K562 (cell line): ENCODE results near the gene TASP1. TPM values are rescaled to one million over a fixed set of nuclear protein-coding genes. Genes with fewer than 3 reads are reported as not detected.

Experiments used
- ATAC-seq: fragments of 200-7000 bp; cut with Tn5 transposase; 3 replicates; pipeline ENCODE4 v1.9.1; 2020; ENCODE audit warnings: moderate library complexity
- BruUV-seq: library from RNA; stranded (reverse); fragments of 400-500 nt; replicated peaks from 2 replicates; lab custom pipeline; 2021; lab: Mats Ljungman, UMichigan
- CTCF ChIA-PET: fragments of 300-600 bp; formaldehyde crosslinking; extraction: SDS; loops from one replicate; lab custom pipeline; 2021; ENCODE audit warnings: low intra/inter-chr PET ratio; lab: Yijun Ruan, JAX
- POLR2A ChIA-PET: fragments of 300-600, 350-650 bp; sonication (Branson Sonifier 250); formaldehyde crosslinking; extraction: SDS; loops from one replicate; lab custom pipeline; 2021; ENCODE audit warnings: antibody characterized with exemption, inconsistent platforms; lab: Yijun Ruan, JAX
- DNase-seq, 4 experiments: peaks; one replicate each; pipeline versions ENCODE4 v3.0.0 to v3.0.0-alpha.2; 2011 to 2018; ENCODE audit warnings: low spot score in 3 of 4, mixed read lengths in 3 of 4; ENCODE audit errors: extremely low read depth in 1 of 4
- FAIRE-seq: peaks from 2 replicates; lab custom pipeline; 2011; peaks lifted over from hg19 to GRCh38; lab: Jason Lieb, UNC
- H2AFZ ChIP-seq: 2 replicates; pipeline ENCODE4 v1.6.0; 2011; ENCODE audit warnings: low read depth, low read length, control low read depth, inconsistent platforms
- H3K27ac ChIP-seq: fragments of 200-600 bp; 3 replicates; pipeline ENCODE4 v1.8.0; 2011; ENCODE audit warnings: low read depth, mild to moderate bottlenecking, control low read depth, inconsistent platforms, low read length, moderate library complexity, mixed read lengths; ENCODE audit errors: extremely low read depth
- H3K27me3 ChIP-seq, 2 experiments: fragments of 300-600 bp in 1 of 2; 2 replicates in 1 of 2; 3 replicates in 1 of 2; pipeline versions ENCODE4 v1.6.0 to v1.8.0; 2011; ENCODE audit warnings: inconsistent platforms in 2 of 2, low read length in 2 of 2, mild to moderate bottlenecking in 1 of 2, mixed read lengths in 1 of 2, moderate library complexity in 1 of 2; ENCODE audit not compliant: control insufficient read depth in 2 of 2, insufficient read depth in 2 of 2
- H3K36me3 ChIP-seq: fragments of 300-600 bp; 3 replicates; pipeline ENCODE4 v1.8.0; 2011; ENCODE audit warnings: mild to moderate bottlenecking, low read length, inconsistent platforms; ENCODE audit not compliant: control insufficient read depth, insufficient read depth
- H3K4me1 ChIP-seq, 2 experiments: fragments of 200-600 bp in 1 of 2; replicated peaks in 1 of 2; 2 replicates in 1 of 2; 3 replicates in 1 of 2; pipeline versions ENCODE4 v1.5.1 to v1.8.0; 2011; ENCODE audit warnings: inconsistent platforms in 2 of 2, low read length in 2 of 2, mild to moderate bottlenecking in 1 of 2, mixed read lengths in 1 of 2, moderate library complexity in 1 of 2; ENCODE audit not compliant: control insufficient read depth in 2 of 2, insufficient read depth in 2 of 2
- H3K4me2 ChIP-seq: 2 replicates; pipeline ENCODE4 v1.6.1; 2011; ENCODE audit warnings: low read length, control low read depth, inconsistent platforms, mixed read lengths; ENCODE audit not compliant: insufficient read depth
- H3K4me3 ChIP-seq: fragments of 200-600 bp; sonication (generic), shearing (Covaris generic); 2 replicates; pipeline ENCODE4 v1.5.1; 2016; ENCODE audit warnings: control low read depth, inconsistent platforms
- H3K79me2 ChIP-seq: fragments of 200-600 bp; 3 replicates; pipeline ENCODE4 v1.8.0; 2011; ENCODE audit warnings: low read length, inconsistent platforms; ENCODE audit not compliant: control insufficient read depth, insufficient read depth
- H3K9ac ChIP-seq, 2 experiments: 2 replicates each; pipeline versions ENCODE4 v1.6.0 to v1.6.1; 2011; ENCODE audit warnings: low read depth in 2 of 2, low read length in 2 of 2, control low read depth in 1 of 2, inconsistent platforms in 1 of 2, mild to moderate bottlenecking in 1 of 2, mixed read lengths in 1 of 2; ENCODE audit not compliant: insufficient read depth in 1 of 2
- H3K9me1 ChIP-seq: one replicate; pipeline ENCODE4 v1.6.0; 2011; ENCODE audit warnings: inconsistent platforms, mild to moderate bottlenecking, low read length, moderate library complexity; ENCODE audit not compliant: control insufficient read depth, insufficient read depth
- H3K9me3 ChIP-seq: replicated peaks from 2 replicates; pipeline ENCODE4 v1.5.1; 2011; ENCODE audit warnings: low read depth, low read length, inconsistent platforms; ENCODE audit not compliant: control insufficient read depth, insufficient read depth
- H4K20me1 ChIP-seq: replicated peaks from 2 replicates; pipeline ENCODE4 v1.6.1; 2011; ENCODE audit warnings: low read length, inconsistent platforms, mixed read lengths; ENCODE audit not compliant: control insufficient read depth, insufficient read depth
- ATF7 ChIP-seq: fragments of 450-650 bp; IDR thresholded peaks from 2 replicates; pipeline ENCODE4 v1.7.1; 2014; ENCODE audit warnings: mild to moderate bottlenecking, moderate library complexity
- CXXC5 ChIP-seq: fragments of 250-450 bp; sonication (Bioruptor Pico); IDR thresholded peaks from 2 replicates; pipeline ENCODE4 v1.8.0; 2022; ENCODE audit warnings: inconsistent platforms, mild to moderate bottlenecking, moderate library complexity
- FOXK2 ChIP-seq, 2 experiments: fragments of 450-650 bp; IDR thresholded peaks in 1 of 2; conservative IDR thresholded peaks in 1 of 2; 2 replicates each; pipeline ENCODE4 v1.6.1; 2016; ENCODE audit warnings: low read depth in 2 of 2, mild to moderate bottlenecking in 1 of 2
- GTF2F1 ChIP-seq: IDR thresholded peaks from 2 replicates; pipeline ENCODE4 v1.6.1; 2011; ENCODE audit warnings: low read depth, low read length, improper control_type of control experiment
- HNRNPL ChIP-seq: fragments of 200-400 bp; formaldehyde crosslinking; IDR thresholded peaks from 2 replicates; pipeline ENCODE4 v1.6.1; 2017; ENCODE audit warnings: low read depth, mild to moderate bottlenecking, low read length
- KLF6 ChIP-seq: fragments of 250-450 bp; sonication (Bioruptor Pico); IDR thresholded peaks from 2 replicates; pipeline ENCODE4 v1.4.0; 2020; ENCODE audit warnings: mild to moderate bottlenecking, moderate library complexity, borderline replicate concordance
- MED1 ChIP-seq: sonication (generic); formaldehyde crosslinking; IDR thresholded peaks from 2 replicates; pipeline ENCODE4 v1.8.1; 2023; ENCODE audit warnings: missing genetic modification reagents, borderline replicate concordance
- NFIX ChIP-seq: fragments of 250-450 bp; sonication (Bioruptor Pico); IDR thresholded peaks from 2 replicates; pipeline ENCODE4 v1.4.0; 2020; ENCODE audit warnings: low read depth, mild to moderate bottlenecking, moderate library complexity
- PTRF ChIP-seq: fragments of 450-650 bp; IDR thresholded peaks from 2 replicates; pipeline ENCODE4 v1.6.1; 2016; ENCODE audit warnings: mild to moderate bottlenecking, missing genetic modification characterization, missing compliant biosample characterization
- SMARCC2 ChIP-seq: fragments of 450-650 bp; IDR thresholded peaks from 2 replicates; pipeline ENCODE4 v1.6.1; 2017; ENCODE audit warnings: antibody characterized with exemption, moderate library complexity, mild to moderate bottlenecking, low read depth
- TRIM28 ChIP-seq: fragments of 450-650 bp; IDR thresholded peaks from 2 replicates; pipeline ENCODE4 v1.6.1; 2017
- ZNF518B ChIP-seq: fragments of 250-450 bp; sonication (Bioruptor Pico); IDR thresholded peaks from 2 replicates; pipeline ENCODE4 v1.5.0; 2021; ENCODE audit warnings: mild to moderate bottlenecking, moderate library complexity
- WGBS: fragments of 100-300 bp; shearing (Covaris generic); methylation state at CpG from one replicate; pipeline ENCODE4 v1.1.6; 2016; ENCODE audit warnings: low coverage, mixed read lengths; ENCODE audit not compliant: insufficient coverage; ENCODE audit errors: missing lambda C conversion rate; 5-methylcytosine and 5-hydroxymethylcytosine counted together
- in situ Hi-C: fragments of 300-500 bp; cut with MboI; formaldehyde crosslinking; loops from 4 replicates; pipeline ENCODE4 v1.15.0; 2018; ENCODE audit warnings: inconsistent platforms, mixed read lengths
- intact Hi-C: fragments of 100-400 bp; cut with micrococcal nuclease; formaldehyde crosslinking; loops from 2 replicates; pipeline ENCODE4 v1.14.2; 2022
- polyA plus RNA-seq, 8 experiments: library from polyadenylated mRNA; depleted of rRNA in 4 of 8; stranded (reverse) in 5 of 8; unstranded in 3 of 8; fragments of >200 nt; fragmentation: Nextera tagmentation in 2 of 8; fragmentation: Illumina TruSeq in 1 of 8; extraction: Ambion mirVana in 2 of 8; extraction: Trizol in 1 of 8; gene quantifications; 2 replicates each; pipeline versions ENCODE4 v1.2.1 to v1.2.3, GENCODE V29; 2011 to 2014; ENCODE audit warnings: inconsistent platforms in 1 of 8, missing spikeins in 1 of 8
- total RNA-seq, 7 experiments: library from RNA; depleted of rRNA in 6 of 7; stranded (reverse); fragments of >200 nt in 6 of 7; fragmentation: Illumina TruSeq in 2 of 7; extraction: Trizol in 2 of 7; gene quantifications; 2 replicates each; pipeline versions ENCODE4 v1.2.1 to v1.2.3, GENCODE V29; 2011 to 2021; ENCODE audit warnings: low replicate concordance in 1 of 7
- TF ChIP-seq, protein P1 (sequence below): sonication (generic); formaldehyde crosslinking; IDR thresholded peaks from 2 replicates; pipeline ENCODE4 v1.8.1; 2023; ENCODE audit warnings: mild to moderate bottlenecking, missing genetic modification reagents, moderate library complexity

The TASP1 gene
- total and polyA plus RNA-seq, 9 of the 15 experiments (the other 6 are each of a cell fraction or from before 2014, with no cell fraction given), result 3.7 to 10.6 (median 6.4) TPM

DNA sequence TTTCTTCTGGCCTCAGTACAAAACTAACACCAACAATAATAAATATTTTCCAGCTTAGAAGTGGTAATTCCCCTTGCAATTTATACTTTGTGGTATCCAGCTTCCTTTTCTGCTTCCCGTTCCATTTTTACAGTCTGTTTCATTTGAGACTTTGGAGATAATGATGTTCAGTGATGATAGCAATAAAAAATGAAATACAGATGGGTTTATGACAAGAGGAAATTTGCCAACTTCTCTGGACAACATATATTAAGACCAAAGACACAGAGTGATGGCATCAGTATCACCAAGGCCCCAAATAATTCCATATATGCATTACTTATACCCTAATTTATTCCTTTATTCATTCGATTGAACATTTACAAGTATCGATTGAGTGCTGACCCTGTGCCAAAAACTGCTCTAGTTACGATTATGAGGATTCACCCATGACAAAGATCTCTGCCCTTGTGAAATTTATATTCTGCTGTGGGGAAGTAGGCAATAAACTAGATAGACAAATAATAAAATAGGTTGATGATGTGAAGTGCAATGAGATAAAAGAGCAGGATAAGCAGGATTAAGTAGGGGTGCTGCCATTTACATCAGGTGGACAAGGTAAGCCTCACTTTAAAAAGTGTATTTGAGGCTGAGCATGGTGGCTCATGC is 18.1 kb upstream of the TASP1 start:
- FAIRE-seq (no peak), ATAC-seq (no peak), DNase-seq (no peak)
- intact Hi-C loops, result no loop called here
- Histone ChIP-seq H3K9me3 (no peaks in the 10 kb centered on the region), H3K9me1 (no peaks in the 10 kb centered on the region), H2AFZ (no peak overlapping the region), H3K27ac (no peak overlapping the region), H3K4me2 (no peak overlapping the region), H3K9ac (no peak overlapping the region), H3K4me1 (no peaks in the 10 kb centered on the region), H4K20me1 (no peaks in the 10 kb centered on the region), H3K27me3 (peaks cover 5% of the 10 kb centered on the region in 2 experiments; a peak in 2 of 5 replicates), H3K79me2 (no peaks in the 10 kb centered on the region), H3K4me3 (no peak overlapping the region), H3K36me3 (no peaks in the 10 kb centered on the region)
- POLR2A ChIA-PET, result interaction anchor here (0.6 kb wide), 1 partner anchor 7 kb away, joined by 3 read pairs; no protein-coding TSS in a partner anchor
- 1% methylated on average over 4 of the region's 4 CpGs for WGBS
- in situ Hi-C loops, result no loop called here
- TF ChIP-seq, protein P1, sequence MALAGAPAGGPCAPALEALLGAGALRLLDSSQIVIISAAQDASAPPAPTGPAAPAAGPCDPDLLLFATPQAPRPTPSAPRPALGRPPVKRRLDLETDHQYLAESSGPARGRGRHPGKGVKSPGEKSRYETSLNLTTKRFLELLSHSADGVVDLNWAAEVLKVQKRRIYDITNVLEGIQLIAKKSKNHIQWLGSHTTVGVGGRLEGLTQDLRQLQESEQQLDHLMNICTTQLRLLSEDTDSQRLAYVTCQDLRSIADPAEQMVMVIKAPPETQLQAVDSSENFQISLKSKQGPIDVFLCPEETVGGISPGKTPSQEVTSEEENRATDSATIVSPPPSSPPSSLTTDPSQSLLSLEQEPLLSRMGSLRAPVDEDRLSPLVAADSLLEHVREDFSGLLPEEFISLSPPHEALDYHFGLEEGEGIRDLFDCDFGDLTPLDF, result no peak
- TF ChIP-seq GTF2F1 (no peak), KLF6 (CRISPR knock-in tag) (no peak), CXXC5 (CRISPR knock-in tag) (no peak), SMARCC2 (no peak), TRIM28 (no peak), ZNF518B (CRISPR knock-in tag) (no peak), PTRF (tag) (no peak), NFIX (CRISPR knock-in tag) (no peak), HNRNPL (no peak), FOXK2 (conservative IDR thresholded peaks at IDR 0.05 in 1 of 2, IDR thresholded peaks at IDR 0.05 in 1 of 2; ENCODE audit: low read depth in 2 of 2) (no peak), MED1 (CRISPR knock-in tag) (no peak), ATF7 (no peak)
- CTCF ChIA-PET, result no interaction called here
- no TSS peak for BruUV-seq
